ENCODE measurements around the gene CNGB1. TPM values are rescaled to one million over a fixed set of nuclear protein-coding genes. Genes with fewer than 3 reads are reported as not detected.

Gene CNGB1
- total RNA-seq, 2 donors from 2014 or later: not detected

DNA sequence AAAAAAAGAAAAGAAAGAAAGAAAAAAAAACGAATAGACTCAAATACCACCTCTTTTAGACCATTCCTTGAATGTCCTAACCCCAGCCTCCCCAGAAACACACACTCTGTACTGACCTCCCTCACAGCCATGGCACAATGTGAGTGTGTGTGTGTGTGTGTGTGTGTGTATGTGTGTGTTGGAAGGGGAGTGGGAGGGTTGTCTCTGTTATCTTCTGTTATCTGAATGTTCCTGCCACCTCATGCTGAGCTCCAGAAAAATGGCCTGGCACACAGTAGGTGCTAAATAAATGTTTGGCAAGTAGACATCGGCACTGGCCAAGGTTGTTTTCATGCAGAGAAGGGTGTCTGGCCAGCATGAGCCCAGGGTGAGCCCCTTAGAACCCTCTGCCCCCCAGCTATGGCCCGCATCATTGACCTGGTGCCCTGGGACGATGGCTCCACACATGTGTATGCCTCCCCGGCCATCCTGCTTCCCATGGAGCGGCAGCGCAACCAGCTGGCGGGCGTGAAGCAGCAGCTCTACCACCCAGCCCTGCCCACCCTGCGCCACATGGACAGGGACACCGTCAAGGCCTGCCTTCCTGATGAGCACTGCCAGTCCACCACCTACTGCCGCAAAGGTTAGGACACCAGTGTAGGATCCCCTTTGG is 6.6 kb upstream of the CNGB1 start:
- H3K4me1 Mint-ChIP-seq (ENCODE audit: low read depth in 2 of 2): peaks cover 0 to 3% of the 10 kb centered on the region in 2 donors
- H3K4me3 Mint-ChIP-seq: no peak overlapping the region
- H3K27ac Mint-ChIP-seq: no peak overlapping the region
- no peak for ATAC-seq
- H3K36me3 Mint-ChIP-seq: no peaks in the 10 kb centered on the region
- no peak for DNase-seq (ENCODE audit: low spot score)
- no peaks in the 10 kb centered on the region for H3K9me3 Mint-ChIP-seq
- no peaks in the 10 kb centered on the region for H3K27me3 Mint-ChIP-seq

- DNase-seq (ENCODE audit: low spot score): no peak
- no peaks in the 10 kb centered on the region for H3K36me3 Mint-ChIP-seq
- ATAC-seq: no peak
- no peak overlapping the region for H3K4me3 Mint-ChIP-seq
- no peaks in the 10 kb centered on the region for H3K27me3 Mint-ChIP-seq
- H3K4me1 Mint-ChIP-seq (ENCODE audit: low read depth in 2 of 2): peaks cover 0 to 10% of the 10 kb centered on the region in 2 donors
- no peak overlapping the region for H3K27ac Mint-ChIP-seq
- no peaks in the 10 kb centered on the region for H3K9me3 Mint-ChIP-seq
These were observed 5.4 kb upstream of the CNGB1 start for GRCh38 chr16:57976331-57976796.

GRCh38 chr16:57972306-57972705 is 1.4 kb upstream of the CNGB1 start:
- Mint-ChIP-seq H3K4me1 (ENCODE audit: low read depth in 2 of 2) (peaks cover 0 to 10% of the 10 kb centered on the region in 2 donors), H3K27ac (peak overlapping the region in 1 of 2 donors; percentile 44), H3K4me3 (no peak overlapping the region), H3K9me3 (no peaks in the 10 kb centered on the region), H3K27me3 (no peaks in the 10 kb centered on the region), H3K36me3 (no peaks in the 10 kb centered on the region)
- ATAC-seq: no peak
- no peak for DNase-seq (ENCODE audit: low spot score)

GRCh38 chr16:57971848-57972247 is 920 bp upstream of the CNGB1 start:
- ATAC-seq (no peak), DNase-seq (ENCODE audit: low spot score) (no peak)
- Mint-ChIP-seq H3K4me1 (ENCODE audit: low read depth in 2 of 2) (peaks cover 0 to 10% of the 10 kb centered on the region in 2 donors), H3K27ac (peak overlapping the region in 1 of 2 donors; percentile 44), H3K36me3 (no peaks in the 10 kb centered on the region), H3K27me3 (no peaks in the 10 kb centered on the region), H3K9me3 (no peaks in the 10 kb centered on the region), H3K4me3 (no peak overlapping the region)

- H3K4me1 Mint-ChIP-seq (ENCODE audit: low read depth in 2 of 2): peaks cover 0 to 10% of the 10 kb centered on the region in 2 donors
- no peaks in the 10 kb centered on the region for H3K36me3 Mint-ChIP-seq
- no peak for ATAC-seq
- H3K27ac Mint-ChIP-seq: no peak overlapping the region
- no peaks in the 10 kb centered on the region for H3K27me3 Mint-ChIP-seq
- DNase-seq (ENCODE audit: low spot score): no peak
- no peak overlapping the region for H3K4me3 Mint-ChIP-seq
- no peaks in the 10 kb centered on the region for H3K9me3 Mint-ChIP-seq
These were observed 609 bp downstream of the CNGB1 start for GRCh38 chr16:57970319-57970718.

GRCh38 chr16:57969451-57970123 is 1.3 kb downstream of the CNGB1 start:
- ATAC-seq (peak in 1 of 2 donors; percentile 32), DNase-seq (ENCODE audit: low spot score) (no peak)
- Mint-ChIP-seq H3K27ac (no peak overlapping the region), H3K4me3 (no peak overlapping the region), H3K4me1 (ENCODE audit: low read depth in 2 of 2) (peaks cover 0 to 10% of the 10 kb centered on the region in 2 donors), H3K36me3 (no peaks in the 10 kb centered on the region), H3K27me3 (no peaks in the 10 kb centered on the region), H3K9me3 (no peaks in the 10 kb centered on the region)

DNA sequence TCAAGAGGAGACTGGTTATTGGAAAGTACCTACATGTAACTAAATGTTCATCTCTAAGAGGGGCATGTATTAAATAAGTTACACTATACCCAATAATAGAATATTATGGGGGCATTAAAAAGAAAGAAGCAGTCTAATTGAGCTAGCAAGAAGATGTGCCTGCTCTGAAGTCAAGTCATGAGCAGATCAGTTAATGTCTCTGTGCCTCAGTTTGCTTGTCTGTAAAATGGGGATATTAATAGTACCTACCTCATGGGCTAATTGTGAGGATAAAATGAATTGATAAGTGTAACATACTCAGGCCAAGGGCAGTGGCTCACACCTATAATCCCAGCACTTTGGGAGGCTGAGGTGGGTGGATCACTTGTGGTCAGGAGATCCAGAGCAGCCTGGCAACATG is 3.0 kb downstream of the CNGB1 start:
- no peaks in the 10 kb centered on the region for H3K27me3 Mint-ChIP-seq
- no peak overlapping the region for H3K4me3 Mint-ChIP-seq
- no peak overlapping the region for H3K27ac Mint-ChIP-seq
- H3K36me3 Mint-ChIP-seq: no peaks in the 10 kb centered on the region
- DNase-seq (ENCODE audit: low spot score): no peak
- no peaks in the 10 kb centered on the region for H3K9me3 Mint-ChIP-seq
- no peak for ATAC-seq
- peaks cover 0 to 10% of the 10 kb centered on the region in 2 donors for H3K4me1 Mint-ChIP-seq (ENCODE audit: low read depth in 2 of 2)

GRCh38 chr16:57966986-57967385 is 3.9 kb downstream of the CNGB1 start:
- Mint-ChIP-seq H3K27ac (no peak overlapping the region), H3K27me3 (no peaks in the 10 kb centered on the region), H3K4me1 (ENCODE audit: low read depth in 2 of 2) (peaks cover 0 to 2% of the 10 kb centered on the region in 2 donors), H3K9me3 (no peaks in the 10 kb centered on the region), H3K4me3 (no peak overlapping the region), H3K36me3 (no peaks in the 10 kb centered on the region)
- ATAC-seq (no peak), DNase-seq (ENCODE audit: low spot score) (no peak)

GRCh38 chr16:57966204-57966771 is 4.6 kb downstream of the CNGB1 start:
- H3K4me1 Mint-ChIP-seq (ENCODE audit: low read depth in 2 of 2): no peaks in the 10 kb centered on the region
- no peak overlapping the region for H3K27ac Mint-ChIP-seq
- no peak overlapping the region for H3K4me3 Mint-ChIP-seq
- no peaks in the 10 kb centered on the region for H3K36me3 Mint-ChIP-seq
- H3K9me3 Mint-ChIP-seq: no peaks in the 10 kb centered on the region
- DNase-seq (ENCODE audit: low spot score) (no peak), ATAC-seq (no peak)
- H3K27me3 Mint-ChIP-seq: no peaks in the 10 kb centered on the region

- Mint-ChIP-seq H3K4me3 (no peak overlapping the region), H3K4me1 (ENCODE audit: low read depth in 2 of 2) (no peaks in the 10 kb centered on the region), H3K27me3 (no peaks in the 10 kb centered on the region), H3K36me3 (no peaks in the 10 kb centered on the region), H3K9me3 (no peaks in the 10 kb centered on the region), H3K27ac (no peak overlapping the region)
- ATAC-seq (no peak), DNase-seq (ENCODE audit: low spot score) (no peak)
These were observed 6.7 kb downstream of the CNGB1 start for GRCh38 chr16:57964157-57964700.

DNA sequence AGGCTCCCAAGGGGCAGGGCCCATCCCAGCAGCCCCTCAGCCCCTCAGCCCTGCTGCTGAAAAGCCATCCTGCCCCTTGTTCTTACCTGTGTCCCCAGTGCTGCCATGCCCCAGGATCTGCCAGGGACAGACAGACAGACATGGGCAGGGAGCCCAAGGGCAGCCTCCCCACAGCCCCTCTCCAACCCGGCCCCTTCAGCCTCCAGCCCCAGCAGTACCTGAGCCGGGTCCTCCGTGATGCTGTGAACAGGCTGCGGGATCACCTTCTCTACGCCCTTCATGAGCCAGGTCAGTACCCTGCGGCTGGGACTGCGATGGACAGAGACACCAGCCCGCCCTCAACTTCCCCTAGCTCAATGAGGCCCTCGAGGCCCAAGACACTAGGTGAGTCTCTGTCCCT is 8.2 kb downstream of the CNGB1 start:
- Mint-ChIP-seq H3K9me3 (no peaks in the 10 kb centered on the region), H3K36me3 (no peaks in the 10 kb centered on the region), H3K27me3 (no peaks in the 10 kb centered on the region), H3K4me3 (no peak overlapping the region), H3K4me1 (ENCODE audit: low read depth in 2 of 2) (no peaks in the 10 kb centered on the region), H3K27ac (no peak overlapping the region)
- DNase-seq (ENCODE audit: low spot score) (no peak), ATAC-seq (no peak)

DNA sequence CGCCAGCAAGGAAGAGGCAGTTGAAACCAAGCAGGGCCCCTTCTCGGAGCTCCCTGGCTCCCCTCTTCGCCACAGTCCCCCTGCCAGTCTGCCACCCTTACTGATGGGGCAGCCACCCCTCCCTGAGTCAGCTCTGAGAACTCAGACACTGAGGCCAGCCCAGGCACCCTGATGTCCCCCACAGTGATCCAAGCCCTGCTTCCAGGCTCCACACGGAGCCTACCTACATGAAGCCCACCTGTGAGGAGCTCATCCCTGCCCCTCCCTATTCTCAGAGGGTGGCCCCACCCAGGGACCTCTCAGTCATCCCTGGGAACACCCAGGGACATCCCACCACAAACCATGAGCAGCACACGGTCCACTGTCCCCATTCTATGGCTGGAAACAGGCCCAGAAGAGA is 8.9 kb downstream of the CNGB1 start:
- no peaks in the 10 kb centered on the region for H3K36me3 Mint-ChIP-seq
- no peaks in the 10 kb centered on the region for H3K4me1 Mint-ChIP-seq (ENCODE audit: low read depth in 2 of 2)
- no peak overlapping the region for H3K4me3 Mint-ChIP-seq
- H3K27me3 Mint-ChIP-seq: no peaks in the 10 kb centered on the region
- no peaks in the 10 kb centered on the region for H3K9me3 Mint-ChIP-seq
- no peak overlapping the region for H3K27ac Mint-ChIP-seq
- DNase-seq (ENCODE audit: low spot score) (no peak), ATAC-seq (no peak)

GRCh38 chr16:57961538-57961937 is 9.4 kb downstream of the CNGB1 start:
- no peak for DNase-seq (ENCODE audit: low spot score)
- Mint-ChIP-seq H3K27ac (no peak overlapping the region), H3K36me3 (no peaks in the 10 kb centered on the region), H3K4me3 (no peak overlapping the region), H3K27me3 (no peaks in the 10 kb centered on the region), H3K9me3 (no peaks in the 10 kb centered on the region), H3K4me1 (ENCODE audit: low read depth in 2 of 2) (no peaks in the 10 kb centered on the region)
- no peak for ATAC-seq

DNA sequence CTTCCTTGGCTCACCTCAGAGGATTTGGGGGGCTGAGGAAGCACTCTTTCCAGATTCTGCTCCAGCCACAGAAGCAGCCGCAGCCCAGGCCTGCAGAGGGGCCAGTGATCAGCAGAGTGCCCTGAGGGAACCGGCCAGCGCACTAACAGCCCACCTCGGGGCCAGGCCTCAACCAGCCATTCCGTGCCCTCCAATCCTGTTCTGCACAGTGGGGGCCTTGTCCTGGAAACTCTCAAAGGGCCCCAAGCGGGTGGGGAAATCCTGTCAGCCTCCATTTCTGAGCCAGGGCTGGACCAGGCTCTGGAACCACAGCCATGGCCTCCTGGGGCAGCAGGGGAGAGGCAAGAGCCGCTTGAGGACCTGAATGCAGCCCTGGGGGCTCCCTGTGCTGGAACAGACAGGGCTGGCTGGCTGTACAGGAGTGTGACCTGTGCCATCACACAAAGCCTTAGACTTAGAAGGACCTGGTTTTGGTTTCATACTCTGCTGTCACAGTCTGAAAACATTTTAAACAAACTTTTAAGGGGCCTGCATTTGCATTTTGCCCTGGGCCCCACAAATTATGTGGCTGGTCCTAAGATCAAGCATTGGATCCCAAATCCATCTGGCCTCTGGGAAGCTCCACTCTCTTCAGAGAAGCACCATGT is 10.0 kb downstream of the CNGB1 start:
- no peak overlapping the region for H3K4me3 Mint-ChIP-seq
- H3K27ac Mint-ChIP-seq: no peak overlapping the region
- no peaks in the 10 kb centered on the region for H3K36me3 Mint-ChIP-seq
- H3K27me3 Mint-ChIP-seq: no peaks in the 10 kb centered on the region
- no peak for ATAC-seq
- DNase-seq (ENCODE audit: low spot score): no peak
- H3K4me1 Mint-ChIP-seq (ENCODE audit: low read depth in 2 of 2): no peaks in the 10 kb centered on the region
- no peaks in the 10 kb centered on the region for H3K9me3 Mint-ChIP-seq

Measured in natural killer cell treated with Interleukin-12 subunit alpha and Interleukin-12 subunit beta and Interleukin-15 and Interleukin-18, amount 100 ng/mL, for 72 hours (primary cell).